Bone marrow (tissue), 2 donors: ENCODE results near the gene OR6N2.

Experiments
- DNase-seq, 2 donors: peaks; one replicate each; lab custom pipeline; 2025; lab: John Stamatoyannopoulos, UW

OR6N2 gene

DNA sequence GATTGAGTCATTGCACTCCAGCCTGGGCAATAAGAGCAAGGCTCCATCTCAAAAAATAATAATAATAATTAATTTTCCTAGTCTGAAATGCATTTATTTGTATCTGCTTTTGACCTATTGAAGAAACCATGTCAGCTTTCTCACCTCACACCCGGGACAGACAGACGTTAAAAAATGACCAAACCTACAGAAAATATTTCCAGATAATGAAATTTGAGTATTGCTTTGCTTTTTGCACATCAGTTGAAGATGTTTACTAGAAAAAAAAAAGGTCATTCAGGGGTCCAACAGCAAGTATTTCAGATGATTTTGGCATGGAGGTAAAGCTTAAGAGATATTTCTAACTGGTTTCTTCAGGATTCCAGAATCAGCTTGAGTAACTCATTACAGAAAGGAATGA lies 26.6 kb downstream of the OR6N2 start, which contains the start of gene OR6K6:
TSS of gene OR6K6 (plus strand) at position 301 of the 400 bp plus-strand sequence. CDS start 168 bp downstream, outside the sequence.
- no peak for DNase-seq

DNA sequence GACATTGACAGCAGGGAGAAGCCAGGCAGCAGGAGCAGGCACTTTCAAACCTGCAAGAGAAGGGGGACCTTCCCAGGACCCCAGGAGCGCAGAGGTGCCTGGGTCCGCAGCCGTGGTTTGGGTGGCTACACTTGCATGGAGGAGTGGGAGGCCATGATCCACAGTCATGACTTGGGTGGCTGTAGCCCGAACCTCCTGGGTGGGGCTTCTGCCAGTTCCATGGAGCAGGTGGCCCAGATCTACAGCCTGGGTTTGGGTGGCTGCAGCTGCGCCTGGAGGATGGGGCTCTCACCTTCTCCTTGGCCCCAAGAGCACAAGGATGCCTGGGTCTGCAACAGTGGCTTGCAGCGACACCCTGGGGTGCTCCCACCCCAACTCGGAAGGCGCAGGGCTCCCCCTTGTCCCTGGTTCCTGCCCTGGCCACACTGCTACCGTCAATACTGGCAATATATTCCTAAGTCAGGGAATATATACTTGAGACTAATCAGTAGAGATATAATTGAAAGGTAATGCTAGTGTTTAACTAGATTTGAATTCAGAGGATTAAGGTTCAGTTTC lies 28.8 kb downstream of the OR6N2 start:
- no peak for DNase-seq

DNA sequence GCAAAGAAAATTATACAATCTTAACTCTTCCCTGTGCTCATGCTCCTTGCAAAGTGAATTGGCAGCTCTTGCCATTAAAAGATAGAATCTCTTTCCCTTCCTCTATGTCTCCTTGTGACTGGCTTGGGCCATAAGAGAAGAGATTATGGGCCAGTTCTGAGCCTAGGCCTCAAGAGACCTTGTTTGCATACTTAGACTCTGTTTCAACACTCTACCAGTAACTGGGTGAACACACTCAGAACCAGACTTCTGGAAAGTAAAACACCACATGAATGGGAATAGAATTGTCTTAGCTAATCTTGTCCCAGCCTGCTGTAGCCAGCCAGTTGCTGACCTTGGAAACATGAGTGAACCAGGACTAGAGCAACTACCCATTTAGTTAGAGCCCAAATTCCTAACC lies 45.2 kb downstream of the OR6N2 start:
- DNase-seq = no peak

DNA sequence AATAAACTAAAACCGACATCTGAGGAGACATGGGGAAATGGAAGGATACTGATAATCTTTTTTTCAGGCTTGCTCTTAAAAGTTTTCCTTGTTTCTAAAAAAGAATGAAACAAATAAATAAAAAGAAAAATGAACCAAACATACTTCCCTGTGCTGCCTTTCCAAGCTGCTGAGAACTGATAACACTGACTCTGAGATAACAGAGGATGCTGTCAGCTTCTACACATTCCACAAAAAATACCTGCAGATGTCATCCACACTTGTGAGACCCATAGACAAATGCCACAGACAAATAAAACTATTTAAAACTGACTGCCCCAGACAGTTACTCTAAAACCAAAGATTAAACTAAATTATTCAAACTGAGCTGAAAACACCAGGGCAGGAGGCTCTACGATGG lies 48.5 kb downstream of the OR6N2 start:
- DNase-seq = no peak

DNA sequence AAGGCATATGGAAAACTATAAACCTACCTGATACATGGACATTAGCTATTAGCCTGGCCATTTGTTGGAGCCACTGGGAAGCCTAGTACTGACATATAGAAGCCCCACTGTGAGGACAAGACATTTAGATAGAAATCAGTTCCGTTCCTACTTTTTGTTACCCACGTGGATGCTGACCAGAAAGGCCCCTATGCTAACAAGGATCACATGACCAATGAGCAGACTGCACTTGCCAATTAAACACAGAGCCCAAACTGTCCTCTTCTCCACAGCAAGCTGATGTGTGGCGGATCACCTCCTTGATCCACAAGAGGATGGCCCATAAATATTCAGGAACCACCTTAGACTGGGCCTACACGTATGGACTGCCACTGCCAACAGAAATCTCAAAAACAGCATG lies 49.3 kb downstream of the OR6N2 start:
- no peak for DNase-seq

- DNase-seq = no peak
Observed at GRCh38 chr1:158730453-158730852, 50.6 kb downstream of the OR6N2 start.

DNA sequence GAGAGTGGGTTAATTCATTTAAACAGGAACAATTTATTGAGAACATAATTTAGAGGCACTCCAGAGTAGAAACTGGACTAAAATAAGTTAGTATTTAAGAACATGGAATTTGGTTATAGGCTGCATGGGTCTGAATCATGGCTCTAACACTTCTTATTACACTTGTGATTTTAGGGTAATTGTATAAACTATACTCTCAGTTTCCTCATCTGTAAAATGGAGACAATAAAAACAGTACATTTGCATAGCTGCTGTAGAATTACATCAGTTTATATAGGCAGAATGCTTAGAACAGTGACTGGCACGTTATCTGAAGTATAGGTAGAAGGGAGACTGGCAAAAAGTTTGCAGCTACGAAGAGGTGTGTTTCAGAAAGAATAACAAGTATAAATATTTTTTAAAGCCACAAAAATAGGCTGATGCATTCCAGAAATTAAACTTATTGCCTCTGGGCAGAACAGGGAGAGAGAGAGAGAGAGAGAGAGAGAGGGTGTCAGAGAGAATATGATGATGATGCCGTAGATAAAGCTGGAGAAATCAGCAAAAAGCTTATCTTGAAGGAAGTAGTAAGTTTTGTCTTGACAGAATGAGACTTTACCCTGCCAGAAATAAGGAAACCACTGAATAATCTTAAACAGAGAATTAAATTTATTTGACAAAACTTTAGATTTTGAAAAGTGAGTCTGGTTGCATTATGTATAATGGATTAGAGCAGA lies 52.3 kb downstream of the OR6N2 start:
- no peak for DNase-seq

DNA sequence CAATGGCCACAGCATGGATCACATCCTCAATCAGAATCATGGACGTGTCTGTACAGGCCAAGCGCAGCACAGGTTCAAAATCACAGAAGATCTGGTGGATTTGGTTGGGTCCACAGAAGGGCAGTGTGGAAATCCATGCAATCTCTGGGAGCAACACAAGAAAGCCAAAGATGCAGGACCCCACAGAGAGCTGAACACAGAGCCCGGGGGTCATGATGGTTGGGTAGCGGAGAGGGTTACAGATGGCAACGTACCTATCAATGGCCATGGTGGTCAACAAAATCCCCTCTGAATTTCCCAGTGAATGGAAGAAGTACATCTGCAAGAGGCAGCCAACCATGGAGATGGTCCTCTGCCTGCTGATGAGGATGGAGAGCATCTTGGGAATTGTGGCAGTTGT lies 56.6 kb downstream of the OR6N2 start:
- DNase-seq = no peak
